CD4-positive, alpha-beta T cell treated with Interferon gamma for 1 hour (primary cell): ENCODE results near the gene ACAT1.
"Not testable (repeated sequence)": the region's sequence is repeated elsewhere in the genome, so short reads cannot be mapped to it uniquely, and the experiment has no call there.

Source experiments
- DNase-seq: peaks from one replicate; pipeline ENCODE4 v3.0.0-alpha.2; 2020

The ACAT1 gene

GRCh38 chr11:108121274-108122155 is at the start of gene ACAT1:
TSS of gene ACAT1 (plus strand) at chr11:108121567. CDS start at chr11:108121607, 40 bp downstream.
- DNase-seq: peak; percentile 90

- no peak for DNase-seq
These were observed 36.6 kb upstream of the ACAT1 start for GRCh38 chr11:108084811-108085210.

GRCh38 chr11:108085672-108086071 is 35.7 kb upstream of the ACAT1 start:
- no peak for DNase-seq

GRCh38 chr11:108092134-108092533 is 29.2 kb upstream of the ACAT1 start:
- no peak for DNase-seq

- DNase-seq: no peak
These were observed 28.1 kb upstream of the ACAT1 start for GRCh38 chr11:108093128-108093904.

- DNase-seq: no peak
These were observed 24.2 kb upstream of the ACAT1 start for GRCh38 chr11:108097179-108097578.

GRCh38 chr11:108101090-108101775 is 20.1 kb upstream of the ACAT1 start:
- no peak for DNase-seq

GRCh38 chr11:108111126-108111525 is 10.2 kb upstream of the ACAT1 start:
- DNase-seq: no peak

GRCh38 chr11:108112057-108112456 is 9.3 kb upstream of the ACAT1 start:
- no peak for DNase-seq

- DNase-seq: no peak
These were observed 5.7 kb upstream of the ACAT1 start for GRCh38 chr11:108115500-108116140.

GRCh38 chr11:108117746-108118371 is 3.5 kb upstream of the ACAT1 start:
- no peak for DNase-seq

GRCh38 chr11:108120936-108121273 is 462 bp upstream of the ACAT1 start:
- not testable (repeated sequence) for DNase-seq

GRCh38 chr11:108122166-108122628 is 830 bp downstream of the ACAT1 start:
- DNase-seq: no peak

- no peak for DNase-seq
These were observed 3.7 kb downstream of the ACAT1 start for GRCh38 chr11:108125096-108125495.

- DNase-seq: no peak
These were observed 7.4 kb downstream of the ACAT1 start for GRCh38 chr11:108128772-108129171.

GRCh38 chr11:108131993-108132392 is 10.6 kb downstream of the ACAT1 start:
- DNase-seq: no peak

GRCh38 chr11:108132993-108133538 is 11.7 kb downstream of the ACAT1 start:
- not testable (repeated sequence) for DNase-seq

GRCh38 chr11:108135845-108136544 is 14.6 kb downstream of the ACAT1 start:
- DNase-seq: no peak

- no peak for DNase-seq
These were observed 15.8 kb downstream of the ACAT1 start for GRCh38 chr11:108137212-108137611.

- no peak for DNase-seq
These were observed 20.9 kb downstream of the ACAT1 start for GRCh38 chr11:108142304-108142703.

GRCh38 chr11:108144615-108145014 is 23.2 kb downstream of the ACAT1 start:
- no peak for DNase-seq
